HFFc6 (cell line): ENCODE measurements around the gene SPRYD3. TPM values are rescaled to one million over a fixed set of nuclear protein-coding genes. Genes with fewer than 3 reads are reported as not detected.

Source experiments
- DNase-seq: peaks from one replicate; pipeline ENCODE4 v3.0.0-alpha.2; 2018
- H3K27ac Mint-ChIP-seq: 2 replicates; pipeline ENCODE4 v1.8.0; 2020; ENCODE audit warnings: mild to moderate bottlenecking, mixed read lengths
- H3K27me3 Mint-ChIP-seq: 2 replicates; pipeline ENCODE4 v1.8.0; 2021; ENCODE audit warnings: mild to moderate bottlenecking, moderate library complexity, mixed read lengths; ENCODE audit not compliant: insufficient read depth
- H3K36me3 Mint-ChIP-seq: 2 replicates; pipeline ENCODE4 v1.8.0; 2021; ENCODE audit warnings: low read depth, mixed read lengths
- H3K4me1 Mint-ChIP-seq: 2 replicates; pipeline ENCODE4 v1.8.0; 2020; ENCODE audit warnings: low read depth, mixed read lengths
- H3K4me3 Mint-ChIP-seq: 2 replicates; pipeline ENCODE4 v1.8.0; 2020; ENCODE audit warnings: mild to moderate bottlenecking, moderate library complexity, mixed read lengths
- H3K9me3 Mint-ChIP-seq: 2 replicates; pipeline ENCODE4 v1.8.0; 2020; ENCODE audit warnings: mild to moderate bottlenecking, mixed read lengths
- CTCF ChIP-seq: fragments of 200-600 bp; sonication (generic); IDR thresholded peaks from 2 replicates; pipeline ENCODE4 v1.5.0; 2021; ENCODE audit warnings: antibody characterized with exemption, mild to moderate bottlenecking
- total RNA-seq, 6 experiments: library from RNA; stranded (reverse); fragmentation: NEBNext Ultra II Directional; extraction: Animal tissue kit (Norgen Biotek cat#: 25700); gene quantifications; 2 replicates in 1 of 6; 3 replicates in 5 of 6; pipeline ENCODE4 v1.2.3, GENCODE V29; 2021

The SPRYD3 gene
- total RNA-seq, 6 experiments from 2014 or later: 50.5 to 59.4 (median 54.9) TPM

GRCh38 chr12:53071591-53072551 lies 7.3 kb downstream of the SPRYD3 start:
- H3K4me1 Mint-ChIP-seq: peaks cover 55% of the 10 kb centered on the region
- TF ChIP-seq CTCF: peak; percentile 53
- peaks cover 10% of the 10 kb centered on the region for H3K27me3 Mint-ChIP-seq
- H3K4me3 Mint-ChIP-seq: peak overlapping the region; percentile 52
- no peak for DNase-seq
- H3K36me3 Mint-ChIP-seq: peaks cover 30% of the 10 kb centered on the region
- H3K27ac Mint-ChIP-seq: peak overlapping the region; percentile 76
- H3K9me3 Mint-ChIP-seq: no peaks in the 10 kb centered on the region

- H3K27ac Mint-ChIP-seq: peak overlapping the region; percentile 76
- no peaks in the 10 kb centered on the region for H3K9me3 Mint-ChIP-seq
- H3K27me3 Mint-ChIP-seq: peaks cover 10% of the 10 kb centered on the region
Observed at GRCh38 chr12:53070877-53071492, 8.2 kb downstream of the SPRYD3 start.

GRCh38 chr12:53069621-53070410 lies 9.4 kb downstream of the SPRYD3 start:
- Mint-ChIP-seq H3K27me3 (peaks cover 13% of the 10 kb centered on the region), H3K4me1 (peaks cover 76% of the 10 kb centered on the region), H3K4me3 (no peak overlapping the region), H3K36me3 (peaks cover 28% of the 10 kb centered on the region; the same call in 1 of the 2 replicates), H3K9me3 (no peaks in the 10 kb centered on the region), H3K27ac (peak overlapping the region; percentile 95)
- no peak for DNase-seq
- TF ChIP-seq CTCF: no peak

More at GRCh38 chr12:53070877-53071492, 8.2 kb downstream of the SPRYD3 start:
- Mint-ChIP-seq H3K4me3 (peak overlapping the region; percentile 28), H3K36me3 (peaks cover 28% of the 10 kb centered on the region; the same call in 1 of the 2 replicates), H3K4me1 (peaks cover 64% of the 10 kb centered on the region)
- no peak for TF ChIP-seq CTCF
- no peak for DNase-seq

DNA sequence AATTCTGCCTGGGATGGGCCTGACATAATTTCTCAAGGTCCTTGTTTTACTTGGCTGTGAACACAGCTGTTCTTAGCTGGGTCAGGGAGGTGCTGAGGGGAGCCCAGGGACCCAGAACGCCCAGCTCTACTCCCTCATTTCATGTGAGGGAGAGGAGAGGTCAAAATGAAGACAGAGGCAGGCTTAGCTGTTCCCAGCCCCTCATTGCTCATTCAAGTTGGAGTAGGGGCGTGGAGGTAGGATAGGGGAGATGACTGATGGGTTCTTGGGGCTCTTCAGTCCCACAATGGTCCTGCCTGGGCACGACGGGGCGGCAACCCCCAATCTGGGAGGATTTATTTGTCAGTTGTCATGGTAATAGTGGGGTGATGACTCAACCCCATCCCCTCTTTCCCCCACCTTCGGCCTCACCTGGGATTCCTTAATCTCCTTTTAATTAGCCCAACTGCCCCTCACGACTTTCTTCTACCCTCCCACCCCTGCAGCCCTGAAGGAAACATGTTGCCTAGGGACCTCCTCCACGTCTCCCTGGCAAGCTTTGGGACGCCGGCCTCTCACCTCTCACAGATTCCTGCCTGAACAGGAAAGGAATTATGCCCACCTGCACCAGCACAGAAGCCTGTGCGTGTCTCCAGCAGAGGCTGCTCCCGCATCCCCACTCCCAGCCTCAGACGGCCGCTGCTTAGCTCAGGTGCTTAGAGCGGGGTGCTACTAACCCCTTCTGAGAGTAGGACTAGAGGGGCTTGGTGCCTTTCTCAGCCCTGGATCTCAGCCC lies 10.2 kb downstream of the SPRYD3 start:
- H3K27ac Mint-ChIP-seq: peak overlapping the region; percentile 95
- H3K4me1 Mint-ChIP-seq: peaks cover 84% of the 10 kb centered on the region
- no peak overlapping the region for H3K4me3 Mint-ChIP-seq
- TF ChIP-seq CTCF: no peak
- H3K27me3 Mint-ChIP-seq: peaks cover 18% of the 10 kb centered on the region
- no peaks in the 10 kb centered on the region for H3K9me3 Mint-ChIP-seq
- H3K36me3 Mint-ChIP-seq: peaks cover 23% of the 10 kb centered on the region; the same call in 1 of the 2 replicates
- DNase-seq: no peak
